GM12872 (cell line): ENCODE data around the gene SCN10A.

ENCODE experiments used
- CTCF ChIP-seq: IDR thresholded peaks from 3 replicates; pipeline ENCODE4 v1.5.1; 2011; ENCODE audit warnings: low read depth, mild to moderate bottlenecking, low read length, moderate library complexity; ENCODE audit not compliant: insufficient read depth

Gene SCN10A

GRCh38 chr3:38823722-38824121, 7.7 kb upstream of the SCN10A start:
- no peak for TF ChIP-seq CTCF

DNA sequence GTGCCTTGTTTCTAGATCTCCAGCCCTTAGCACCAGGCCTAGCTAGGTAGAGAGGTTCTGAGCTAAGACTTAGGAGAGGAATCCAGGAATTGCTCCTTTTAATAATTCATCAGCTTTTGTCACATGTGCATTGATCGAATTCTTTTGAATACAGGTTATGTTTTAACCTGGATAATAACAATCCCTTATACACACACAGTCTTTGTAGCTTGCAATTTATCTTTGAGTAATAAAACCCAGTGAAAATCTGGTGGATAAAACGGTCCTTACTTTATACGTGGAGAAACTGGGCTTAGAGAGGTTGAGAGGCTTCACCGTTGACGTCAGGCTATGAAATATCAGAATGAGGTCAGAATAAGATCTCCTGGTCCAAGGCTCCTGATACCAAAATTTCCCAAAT, 7.2 kb upstream of the SCN10A start:
- TF ChIP-seq CTCF = no peak

DNA sequence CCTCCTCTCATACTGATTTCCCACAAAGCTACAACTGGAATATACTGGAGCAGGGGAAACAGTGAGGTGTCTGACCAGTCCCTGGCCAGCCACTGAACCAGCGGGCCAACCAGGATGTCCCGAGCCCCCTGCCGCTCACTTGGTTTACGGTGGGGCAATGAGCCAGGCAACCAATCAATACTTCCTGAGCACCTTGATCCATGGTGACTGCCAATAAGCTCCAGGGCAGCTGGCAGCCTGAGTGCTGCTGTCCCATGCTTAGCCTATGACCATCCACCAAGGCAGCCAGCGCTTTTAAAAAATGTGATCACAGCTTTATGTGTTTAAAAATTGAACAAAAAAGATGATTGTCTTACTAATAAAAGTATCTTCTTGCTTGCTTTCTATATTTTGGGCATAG, 4.2 kb downstream of the SCN10A start:
- no peak for TF ChIP-seq CTCF

DNA sequence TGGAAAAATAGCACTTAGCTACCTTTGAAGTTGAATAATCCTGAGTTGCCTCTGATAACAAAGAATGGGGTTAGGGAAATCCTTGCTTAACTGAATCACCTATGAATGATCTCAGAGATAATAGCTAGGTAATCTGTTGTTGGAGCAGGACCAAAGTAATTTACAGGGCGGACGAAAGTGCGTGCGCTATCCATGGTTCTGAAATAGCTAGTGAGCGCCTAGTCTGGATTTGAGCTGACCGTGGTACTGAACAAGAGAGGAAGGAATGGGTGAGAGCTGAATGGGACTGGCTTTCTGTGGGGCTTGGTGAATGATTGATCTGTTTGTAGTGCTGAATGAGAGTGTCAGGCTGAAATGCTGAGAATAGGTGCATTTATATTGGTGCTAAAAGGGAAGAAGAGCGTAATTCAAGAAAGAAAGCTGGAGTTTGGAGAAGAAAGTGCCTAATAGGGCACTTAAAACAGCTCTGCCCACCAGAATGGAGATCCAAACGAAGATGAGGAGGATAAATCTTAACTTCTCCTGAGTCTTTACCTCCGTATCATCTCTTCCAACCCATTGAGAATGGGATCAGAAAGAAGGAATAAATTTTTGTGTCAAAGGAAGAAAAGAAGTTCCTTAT, 10.1 kb downstream of the SCN10A start:
- TF ChIP-seq CTCF = no peak

DNA sequence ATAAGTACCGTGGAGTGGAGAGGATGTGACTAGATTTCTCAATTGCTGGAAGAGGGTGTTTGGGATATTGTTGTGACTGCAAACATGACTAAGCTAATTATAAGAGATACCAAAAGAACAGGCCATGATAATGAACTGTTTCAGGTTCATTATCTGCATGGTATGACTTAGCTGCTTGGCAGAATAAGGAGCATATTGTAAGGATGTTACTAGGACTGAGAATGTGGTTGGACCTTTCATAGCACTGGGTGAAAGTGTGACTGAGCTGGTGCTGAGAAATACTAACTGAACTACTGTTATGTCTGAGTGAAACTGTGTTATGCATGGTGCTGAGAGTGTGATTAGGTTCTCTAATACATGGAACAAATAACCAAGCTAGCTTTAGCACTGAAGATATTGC, 11.0 kb downstream of the SCN10A start:
- no peak for TF ChIP-seq CTCF

- no peak for TF ChIP-seq CTCF
Measured at GRCh38 chr3:38800511-38800910, 15.5 kb downstream of the SCN10A start.

GRCh38 chr3:38793721-38794120, 22.3 kb downstream of the SCN10A start:
- no peak for TF ChIP-seq CTCF
